ENCODE results near the gene PTGIR.

- TF ChIP-seq FOXM1 (IDR thresholded peaks at IDR 0.05; ENCODE audit: borderline replicate concordance) (no peak), HDGF (IDR thresholded peaks at IDR 0.05; ENCODE audit: borderline replicate concordance) (no peak), TARDBP (IDR thresholded peaks at IDR 0.05) (no peak), SP1 (IDR thresholded peaks at IDR 0.05) (no peak), ZNF384 (IDR thresholded peaks at IDR 0.05) (no peak), NFRKB (IDR thresholded peaks at IDR 0.05) (no peak)
Measured at GRCh38 chr19:46665072-46665471, 40.2 kb upstream of the PTGIR start.

All from HEK293T (cell line).